Midbrain (tissue), 1 donor: Measurements from ENCODE around the gene MAPK1.
"Not testable (repeated sequence)": the region's sequence is repeated elsewhere in the genome, so short reads cannot be mapped to it uniquely, and the experiment has no call there.

Experiments used
- DNase-seq: peaks from one replicate; lab custom pipeline; 2025; lab: John Stamatoyannopoulos, UW

MAPK1 gene

DNA sequence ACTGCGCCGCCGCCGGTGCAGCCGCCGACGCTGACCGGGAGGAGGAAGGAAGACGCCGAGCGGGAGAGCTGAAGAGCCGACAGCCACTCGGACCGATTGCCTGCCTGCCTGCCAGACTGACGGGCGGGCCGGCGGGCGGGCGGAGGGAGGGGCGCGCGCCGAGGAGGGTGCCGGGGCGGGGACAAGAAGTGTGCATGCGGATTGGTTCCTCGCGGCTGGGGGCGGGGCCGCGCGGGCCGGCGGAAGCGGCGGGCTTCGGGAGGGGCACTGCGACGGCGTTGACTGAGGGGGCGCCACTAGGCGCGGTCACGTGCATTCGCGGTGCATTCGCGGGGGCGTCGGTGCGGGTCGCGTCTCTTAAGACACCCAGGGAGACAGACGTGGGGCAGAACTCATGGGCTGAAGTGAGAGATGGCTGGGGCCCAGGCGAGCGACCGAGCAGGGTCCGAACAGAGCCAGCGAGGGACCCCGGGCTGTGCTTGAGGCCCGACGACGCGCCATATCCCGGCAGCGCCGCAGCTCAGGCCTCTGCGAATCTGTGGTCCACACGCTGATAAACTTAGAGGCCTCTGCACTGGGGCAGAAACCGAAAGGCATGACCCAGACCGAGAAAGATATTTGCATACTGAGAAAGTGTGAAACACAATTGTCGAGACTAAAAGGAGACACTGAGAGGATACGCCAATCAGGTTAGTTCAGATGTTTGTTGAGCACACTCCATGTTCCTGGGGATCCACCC, at the start of gene MAPK1:
Gene MAPK1 (minus strand): TSS at position 118 of the 739 bp plus-strand sequence. CDS start 205 bp downstream, outside the sequence.
- DNase-seq, result peak; percentile 94

DNA sequence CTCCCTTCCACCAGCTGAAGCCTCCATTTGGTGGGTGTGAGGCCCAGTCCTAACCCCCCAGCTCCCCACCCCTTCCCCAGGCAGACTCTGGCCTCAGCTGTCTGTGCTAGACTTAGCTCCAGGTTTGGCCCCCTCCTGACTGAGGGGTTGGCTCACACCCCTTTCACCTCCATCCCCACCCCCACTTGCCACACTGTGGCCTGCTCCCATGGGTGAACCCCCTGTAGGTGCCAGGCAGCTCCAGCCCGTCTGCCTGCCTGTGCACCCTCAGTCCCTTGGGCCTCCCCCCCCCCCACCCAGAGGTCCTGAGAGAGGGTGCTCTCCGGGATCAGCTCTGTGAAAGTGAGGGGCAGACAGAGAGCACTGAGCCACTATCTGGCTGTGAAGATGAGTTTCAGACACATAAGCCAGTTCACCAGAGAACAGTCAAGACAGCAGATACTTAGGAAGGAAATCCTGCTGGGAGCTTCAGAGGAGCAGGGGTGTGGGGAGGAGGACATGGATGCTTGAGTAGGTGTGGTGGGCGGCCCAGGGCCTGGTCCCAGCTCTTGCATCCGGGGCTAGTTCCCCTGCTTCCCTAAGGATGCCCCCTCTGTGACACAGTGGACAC, 49.0 kb upstream of the MAPK1 start:
- no peak for DNase-seq

DNA sequence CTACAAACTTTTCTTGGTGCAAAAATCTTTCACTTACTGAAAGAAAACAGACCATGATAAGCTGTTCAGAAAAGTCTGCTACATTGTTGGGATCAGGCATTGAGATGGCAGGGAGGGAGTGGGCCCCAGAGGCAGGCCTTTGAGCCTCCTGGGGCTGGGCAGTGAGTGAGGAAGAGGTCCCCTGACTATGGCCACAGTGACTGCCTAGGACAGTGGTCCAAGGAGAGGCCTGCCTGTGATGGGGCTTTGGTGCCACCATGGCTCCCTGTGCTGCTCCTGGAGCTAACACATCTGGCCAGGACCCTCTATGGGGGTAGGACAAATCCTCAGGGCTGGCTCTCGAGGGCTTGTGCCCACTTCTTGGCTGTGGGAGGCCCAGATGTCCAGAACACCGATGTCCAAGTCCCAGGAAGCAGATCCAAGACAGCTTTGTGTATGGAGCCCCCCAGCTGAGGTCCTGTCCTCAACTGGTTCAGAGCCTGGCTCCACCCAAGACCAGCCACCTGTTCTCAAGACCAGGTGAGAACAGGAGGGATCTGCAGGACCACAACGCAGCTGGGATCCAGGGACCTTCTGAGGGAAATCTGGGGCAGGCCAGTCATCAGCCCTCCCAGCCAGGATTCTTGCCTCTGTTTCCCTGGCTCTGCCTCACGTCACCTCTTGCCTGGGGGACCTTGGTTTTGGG, 48.3 kb upstream of the MAPK1 start:
- DNase-seq, result no peak

DNA sequence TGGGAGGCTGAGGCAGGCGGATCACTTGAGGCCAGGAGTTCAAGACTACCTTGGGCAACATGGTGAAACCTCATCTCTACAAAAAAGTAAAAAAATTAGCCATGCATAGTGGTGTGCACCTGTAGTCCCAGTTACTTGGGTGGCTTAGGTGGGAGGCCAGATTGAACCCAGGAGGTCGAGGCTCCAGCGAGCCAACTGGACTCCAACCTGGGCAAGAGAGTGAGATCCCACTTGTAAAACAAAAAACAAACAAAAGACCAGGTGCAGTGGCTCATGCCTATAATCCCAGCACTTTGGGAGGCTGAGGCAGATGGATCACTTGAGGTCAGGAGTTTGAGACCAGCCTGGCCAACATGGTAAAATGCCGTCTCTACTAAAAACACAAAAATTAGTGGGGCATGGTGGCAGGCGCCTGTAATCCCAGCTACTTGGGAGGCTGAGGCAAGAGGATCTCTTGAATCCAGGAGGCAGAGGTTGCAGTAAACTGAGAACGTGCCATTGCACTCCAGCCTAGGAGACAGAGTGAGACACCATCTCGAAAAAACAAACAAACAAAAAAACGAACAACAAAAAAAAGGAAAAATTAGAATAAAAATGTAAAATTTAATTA, 46.7 kb upstream of the MAPK1 start:
- DNase-seq, result not testable (repeated sequence)

DNA sequence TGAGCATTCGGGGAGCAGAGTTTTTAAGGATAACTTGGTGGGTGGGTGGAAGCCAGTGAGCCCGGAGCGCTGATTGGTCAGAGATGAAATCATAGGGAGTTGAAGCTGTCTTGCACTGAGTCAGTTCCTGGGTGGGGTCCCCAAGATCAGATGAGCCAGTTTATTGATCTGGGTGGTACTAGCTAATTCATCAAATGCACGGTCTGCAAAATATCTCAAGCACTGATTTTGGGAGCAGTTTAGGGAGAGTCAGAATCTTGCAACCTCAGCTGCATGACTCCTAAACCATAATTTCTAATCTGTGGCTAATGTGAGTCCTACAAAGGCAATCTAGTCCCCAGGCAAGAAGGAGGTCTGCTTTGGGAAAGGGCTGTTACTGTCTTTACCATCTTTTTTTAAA, 42.9 kb upstream of the MAPK1 start:
- DNase-seq, result not testable (repeated sequence)

DNA sequence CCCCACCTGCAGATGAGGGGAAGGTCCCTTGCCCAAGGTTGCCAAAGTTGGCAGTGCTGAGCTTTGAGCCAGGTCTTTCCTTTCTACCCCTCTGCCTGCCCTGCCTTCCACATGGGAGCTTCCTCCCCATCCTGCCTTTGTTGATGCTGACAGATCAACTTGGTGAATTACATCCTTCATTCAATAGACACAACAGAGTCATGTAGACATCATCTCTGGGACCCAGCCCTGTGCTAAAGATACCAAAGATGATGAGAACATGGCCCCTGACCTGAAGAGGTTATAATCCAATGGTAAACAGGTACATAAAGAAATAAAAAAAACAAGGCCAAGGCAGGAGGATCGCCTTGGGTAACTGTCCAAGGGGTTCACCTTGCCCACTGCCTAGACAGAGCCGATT, 42.4 kb upstream of the MAPK1 start:
- no peak for DNase-seq

DNA sequence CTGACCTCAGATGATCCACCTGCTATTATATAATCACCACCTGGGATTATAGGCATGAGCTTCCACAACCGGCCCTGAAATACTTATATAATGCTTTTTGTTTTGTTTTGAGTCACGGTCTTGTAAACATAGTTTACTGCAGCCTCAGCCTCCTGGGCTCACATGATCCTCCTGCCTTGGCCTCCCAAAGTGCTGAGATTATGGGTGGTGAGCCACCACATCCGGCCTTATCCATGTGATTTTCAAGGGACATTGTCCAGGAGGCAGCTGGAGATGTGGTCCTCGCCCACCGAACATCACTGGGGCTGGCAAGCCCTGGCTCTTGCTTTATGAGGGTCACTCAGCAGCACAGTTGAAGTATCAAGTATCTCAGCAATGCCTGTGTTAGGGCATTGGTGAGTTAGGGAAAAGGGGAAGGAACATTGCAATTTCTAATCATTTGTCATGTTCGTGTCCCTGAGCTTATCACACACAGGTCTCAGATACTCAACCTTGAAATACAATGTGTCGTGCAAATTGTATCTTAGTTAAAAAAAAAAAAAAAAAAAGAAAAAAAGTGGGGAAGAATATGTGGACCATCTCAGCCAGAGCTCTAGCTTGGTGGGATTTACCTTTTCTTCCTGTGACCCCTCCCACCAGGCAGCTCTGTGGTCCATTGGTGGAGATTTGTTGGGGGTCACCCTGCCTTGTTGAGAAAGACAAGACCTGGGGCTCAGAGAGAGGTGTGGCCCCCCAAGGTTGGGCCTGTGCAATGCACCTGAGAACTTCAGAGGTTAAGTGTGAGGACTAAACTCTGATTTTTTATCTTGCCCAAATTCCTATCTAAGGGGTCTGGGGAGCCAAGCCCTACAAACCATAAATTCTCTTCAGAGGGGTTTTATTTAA, 40.4 kb upstream of the MAPK1 start:
- DNase-seq, result no peak

DNA sequence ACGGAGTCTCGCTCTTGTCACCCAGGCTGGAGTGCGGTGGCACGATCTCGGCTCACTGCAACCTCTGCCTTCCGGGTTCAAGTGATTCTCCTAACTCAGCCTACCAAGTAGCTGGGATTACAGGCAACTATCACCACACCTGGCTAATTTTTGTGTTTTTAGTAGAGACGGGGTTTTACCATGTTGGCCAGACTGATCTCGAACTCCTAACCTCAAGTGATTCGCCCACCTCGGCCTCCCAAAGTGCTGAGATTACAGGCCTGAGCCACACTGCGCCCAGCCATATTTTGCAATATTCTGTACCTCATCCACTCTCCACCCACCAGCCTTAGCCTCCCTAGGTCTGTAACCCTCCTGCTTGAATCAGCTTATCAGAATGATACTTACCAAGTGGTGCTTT, 37.8 kb upstream of the MAPK1 start:
- DNase-seq, result not testable (repeated sequence)

DNA sequence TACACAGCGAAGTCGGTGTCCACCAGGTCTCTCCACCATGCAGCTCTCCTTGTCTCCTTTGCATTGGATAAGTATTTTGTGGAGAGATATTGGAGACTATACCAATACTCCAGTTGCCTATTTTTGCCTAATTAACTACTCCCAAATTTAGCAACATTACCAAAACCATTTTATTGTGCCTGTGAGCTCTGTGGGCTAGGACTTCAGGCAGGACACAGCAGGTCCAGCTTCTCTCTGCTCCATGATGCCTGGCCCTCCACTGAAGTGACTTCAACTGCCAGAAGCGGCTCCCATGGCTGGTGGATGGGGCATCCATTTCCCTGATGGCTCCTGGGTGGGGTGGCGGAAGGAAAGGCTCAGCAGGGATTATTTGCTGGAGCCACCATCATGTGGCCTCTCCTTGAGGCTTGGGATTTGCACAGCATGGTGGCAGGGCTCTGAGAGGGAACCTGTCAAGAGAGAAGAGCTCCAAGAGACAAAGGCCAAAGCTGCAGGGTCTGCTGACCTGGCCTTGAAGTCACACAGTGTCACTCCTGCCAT, 36.9 kb upstream of the MAPK1 start:
- DNase-seq, result no peak

DNA sequence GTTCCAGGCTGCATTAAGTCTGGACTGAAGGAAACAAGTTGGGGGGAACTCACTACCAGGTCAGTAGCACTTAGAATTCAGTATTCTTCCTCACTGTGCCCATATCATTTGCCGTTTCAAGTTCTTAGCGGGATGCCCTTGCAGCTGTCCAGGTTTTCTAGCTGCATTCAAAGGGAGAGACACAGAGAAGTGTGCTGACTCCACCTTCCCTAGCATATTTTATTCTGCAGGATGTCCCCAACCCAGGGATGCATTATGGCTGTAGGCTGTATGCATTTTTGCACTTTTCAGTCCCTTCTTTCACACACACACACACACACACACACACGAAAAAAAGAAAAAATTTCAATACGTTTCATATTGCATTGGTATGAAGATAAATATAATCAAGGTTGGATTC, 35.8 kb upstream of the MAPK1 start:
- no peak for DNase-seq

DNA sequence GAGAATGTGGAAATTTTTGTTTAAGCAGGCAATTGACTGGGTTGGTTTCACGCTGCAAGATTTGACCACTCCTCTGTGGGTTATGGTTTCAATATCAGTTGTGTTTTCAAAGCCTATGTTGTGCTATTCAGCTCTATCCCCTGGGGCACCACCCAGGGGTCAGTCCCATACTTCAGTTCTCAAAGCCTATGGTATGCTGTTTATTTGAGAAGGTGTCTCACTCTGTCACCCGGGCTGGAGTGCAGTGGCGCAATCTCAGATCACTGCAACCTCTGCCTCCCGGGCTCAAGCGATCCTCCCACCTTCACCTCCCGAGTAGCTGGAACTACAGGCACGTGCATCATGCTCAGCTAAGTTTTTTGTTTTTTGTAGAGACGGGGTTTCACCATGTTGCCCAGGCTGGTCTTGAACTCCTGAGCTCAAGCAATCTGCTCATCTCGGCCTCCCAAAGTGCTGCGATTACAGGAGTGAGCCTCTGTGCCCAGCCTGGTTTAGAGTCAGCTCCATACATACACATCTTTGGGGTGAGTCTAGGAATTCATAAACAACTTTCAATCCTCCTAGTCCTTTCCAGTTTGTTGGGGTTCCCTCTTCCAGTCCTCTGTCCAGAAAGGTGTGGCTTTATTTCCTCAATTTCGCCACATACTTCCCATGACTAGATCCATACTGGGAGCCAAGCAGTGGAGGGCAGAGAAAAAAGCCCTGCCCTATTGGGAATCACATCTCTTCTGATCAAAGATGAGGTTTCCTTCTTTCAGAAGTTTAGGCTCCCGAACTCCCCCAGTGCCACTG, 35.0 kb upstream of the MAPK1 start:
- DNase-seq, result no peak

DNA sequence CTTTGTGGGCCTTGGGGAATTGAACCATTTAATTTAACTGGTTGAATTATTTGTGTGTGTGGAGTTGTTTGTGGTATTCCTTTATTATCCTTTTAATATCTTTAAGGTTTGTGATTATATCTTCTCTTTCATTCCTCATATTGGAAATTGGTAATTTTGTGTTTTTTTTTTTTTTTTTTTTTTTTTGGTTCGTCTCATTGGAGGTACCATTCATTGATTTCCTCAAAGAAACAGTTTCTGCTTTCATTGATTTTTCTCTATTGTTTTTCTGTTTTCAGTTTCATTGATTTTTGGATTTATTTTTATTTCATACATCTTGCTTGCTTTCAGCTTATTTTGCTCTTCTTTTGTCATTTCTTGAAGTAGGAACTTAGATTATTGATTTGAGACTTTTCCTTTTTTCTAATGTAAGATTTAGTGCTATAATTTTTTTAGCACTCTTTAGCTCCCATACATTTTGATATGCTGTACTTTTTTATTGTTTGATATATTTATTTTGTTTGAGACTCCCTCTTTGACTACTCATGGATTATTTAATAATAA, 31.0 kb upstream of the MAPK1 start:
- DNase-seq, result no peak

DNA sequence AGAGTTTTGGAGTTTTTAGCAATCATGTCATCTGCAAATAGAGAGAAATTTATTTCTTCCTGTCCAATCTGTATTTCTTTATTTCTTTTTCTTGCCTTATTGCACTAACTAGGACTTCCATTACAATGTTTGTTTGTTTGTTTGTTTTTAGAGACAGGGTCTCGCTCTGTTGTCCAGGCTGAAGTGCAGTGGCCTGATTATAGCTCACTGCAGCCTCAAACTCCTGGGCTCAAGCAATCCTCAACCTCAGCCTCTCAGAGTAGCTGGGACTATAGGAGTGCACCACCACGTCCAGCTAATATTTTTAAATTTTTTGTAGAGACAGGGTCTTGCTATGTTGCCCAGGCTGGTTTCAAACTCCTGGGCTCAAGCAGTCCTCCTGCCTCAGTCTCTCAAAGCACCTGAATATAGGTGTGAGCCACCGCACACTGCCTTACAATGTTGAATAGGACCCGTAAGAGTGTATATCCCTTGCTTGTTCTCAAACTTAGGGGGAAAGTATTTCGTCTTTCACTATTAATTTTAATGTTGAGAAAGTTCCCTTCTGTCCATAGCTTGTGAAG, 29.6 kb upstream of the MAPK1 start:
- no peak for DNase-seq

DNA sequence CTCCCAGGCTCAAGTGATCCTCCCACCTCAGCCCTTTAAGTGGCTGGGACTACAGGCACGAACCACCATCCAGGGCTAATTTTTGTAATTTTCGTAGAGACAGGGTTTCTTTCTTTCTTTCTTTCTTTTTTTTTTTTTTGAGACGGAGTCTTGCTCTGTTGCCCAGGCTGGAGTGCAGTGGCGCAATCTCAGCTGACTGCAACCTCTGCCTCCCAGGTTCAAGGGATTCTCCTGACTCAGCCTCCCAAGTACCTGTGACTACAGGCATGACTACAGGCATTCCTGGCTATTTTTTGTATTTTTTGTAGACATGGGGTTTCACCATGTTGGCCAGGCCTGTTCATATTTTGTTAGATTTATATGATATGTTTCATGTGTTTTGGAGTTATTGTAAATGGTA, 28.8 kb upstream of the MAPK1 start:
- not testable (repeated sequence) for DNase-seq

DNA sequence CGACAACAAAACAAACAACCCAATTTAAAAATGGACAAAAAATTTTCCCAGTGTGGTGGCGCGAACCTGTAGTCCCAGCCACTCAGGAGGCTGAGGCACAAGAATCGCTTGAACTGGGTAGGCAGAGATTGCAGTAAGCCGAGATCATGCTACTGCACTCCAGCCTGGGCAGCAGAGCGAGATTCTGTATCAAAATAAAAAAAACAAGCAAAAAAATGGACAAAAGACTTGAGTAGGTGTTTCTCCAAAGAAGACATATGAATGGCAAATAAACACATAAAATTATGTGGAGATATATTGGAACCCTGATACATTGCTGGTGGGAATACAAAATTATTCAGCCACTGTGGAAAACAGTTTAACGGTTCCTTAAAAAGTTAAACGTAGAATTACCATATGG, 27.4 kb upstream of the MAPK1 start:
- no peak for DNase-seq

DNA sequence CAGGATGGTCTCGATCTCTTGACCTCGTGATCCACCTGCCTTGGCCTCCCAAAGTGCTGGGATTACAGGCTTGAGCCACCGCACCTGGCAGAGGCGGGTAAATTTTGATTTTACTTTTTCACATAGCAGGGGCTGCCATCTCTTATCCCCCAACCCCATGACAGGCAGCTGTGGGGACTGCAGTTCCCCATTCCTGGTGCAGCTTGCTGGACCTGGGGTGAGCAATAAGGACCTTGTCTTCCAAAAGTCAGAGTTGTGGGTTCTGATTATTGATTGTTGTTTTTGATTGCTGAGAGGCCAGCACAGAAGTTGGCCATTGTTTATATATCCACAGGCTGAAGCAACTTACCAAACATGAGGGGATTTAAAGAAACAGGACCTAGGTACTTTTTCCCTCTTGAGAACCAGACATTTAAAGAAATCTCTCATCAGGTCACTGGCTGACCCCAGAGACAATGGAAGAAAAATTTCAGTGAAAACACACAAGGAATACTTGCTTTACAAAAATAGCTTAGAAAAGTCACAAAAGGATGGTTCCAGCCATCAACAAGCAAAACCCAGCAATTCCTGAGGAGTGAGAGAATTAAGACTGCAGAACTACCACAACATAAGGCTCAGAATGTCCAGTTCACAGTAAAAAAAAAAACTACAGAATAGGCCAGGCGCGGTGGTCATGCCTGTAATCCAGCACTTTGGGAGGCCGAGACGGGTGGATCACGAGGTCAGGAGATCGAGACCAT, 22.0 kb upstream of the MAPK1 start:
- no peak for DNase-seq

DNA sequence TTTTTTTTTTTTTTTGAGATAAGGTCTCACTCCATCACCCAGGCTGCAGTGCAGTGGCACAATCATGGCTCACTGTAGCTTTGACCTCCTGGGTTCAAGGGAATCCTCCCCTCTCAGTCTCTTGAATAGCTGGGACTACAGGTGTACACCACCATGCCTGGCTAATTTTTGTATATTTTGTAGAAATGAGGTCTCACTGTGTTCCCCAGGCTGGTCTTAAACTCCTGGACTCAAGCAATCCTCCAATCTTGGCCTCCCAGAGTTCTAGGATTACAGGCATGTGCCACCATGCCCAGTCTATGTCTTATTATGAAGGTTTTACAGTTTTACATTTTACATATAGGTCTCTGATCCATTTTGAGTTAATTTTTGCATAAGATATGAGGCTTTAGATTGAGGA, 20.4 kb upstream of the MAPK1 start:
- DNase-seq, result no peak

DNA sequence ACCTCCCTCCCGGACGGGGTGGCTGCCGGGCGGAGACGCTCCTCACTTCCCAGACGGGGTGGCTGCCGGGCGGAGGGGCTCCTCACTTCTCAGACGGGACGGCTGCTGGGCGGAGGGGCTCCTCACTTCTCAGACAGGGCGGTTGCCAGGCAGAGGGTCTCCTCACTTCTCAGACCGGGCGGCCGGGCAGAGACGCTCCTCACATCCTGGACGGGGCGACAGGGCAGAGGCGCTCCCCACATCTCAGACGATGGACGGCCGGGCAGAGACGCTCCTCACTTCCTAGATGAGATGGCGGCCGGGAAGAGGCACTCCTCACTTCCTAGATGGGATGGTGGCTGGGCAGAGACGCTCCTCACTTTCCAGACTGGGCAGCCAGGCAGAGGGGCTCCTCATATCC, 16.5 kb upstream of the MAPK1 start:
- DNase-seq, result not testable (repeated sequence)

DNA sequence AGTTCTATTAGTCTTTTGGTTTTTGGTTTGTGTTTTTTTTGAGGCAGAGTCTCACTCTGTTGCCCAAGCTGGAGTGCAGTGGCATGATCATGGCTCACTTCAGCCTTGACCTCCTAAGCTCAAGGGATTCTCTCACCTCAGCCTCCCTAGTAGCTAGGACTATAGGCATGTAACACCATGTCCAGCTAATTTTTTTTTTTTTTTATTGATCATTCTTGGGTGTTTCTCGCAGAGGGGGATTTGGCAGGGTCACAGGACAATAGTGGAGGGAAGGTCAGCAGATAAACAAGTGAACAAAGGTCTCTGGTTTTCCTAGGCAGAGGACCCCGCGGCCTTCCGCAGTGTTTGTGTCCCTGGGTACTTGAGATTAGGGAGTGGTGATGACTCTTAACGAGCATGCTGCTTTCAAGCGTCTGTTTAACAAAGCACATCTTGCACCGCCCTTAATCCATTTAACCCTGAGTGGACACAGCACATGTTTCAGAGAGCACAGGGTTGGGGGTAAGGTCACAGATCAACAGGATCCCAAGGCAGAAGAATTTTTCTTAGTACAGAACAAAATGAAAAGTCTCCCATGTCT, 15.4 kb upstream of the MAPK1 start:
- DNase-seq, result not testable (repeated sequence)
